Mammary epithelial cell (primary cell): ENCODE data around the gene LRP1.

Experiments used
- EZH2 ChIP-seq: IDR thresholded peaks from 2 replicates; pipeline ENCODE4 v1.6.1; 2012; ENCODE audit warnings: low read length, inconsistent platforms, borderline replicate concordance
- TF ChIP-seq, protein P1 (sequence below), 2 donors: IDR thresholded peaks in 1 of 2; conservative IDR thresholded peaks in 1 of 2; 2 replicates each; pipeline ENCODE4 v1.5.1; 2011 to 2012; ENCODE audit warnings: inconsistent platforms in 2 of 2, low read length in 2 of 2, mild to moderate bottlenecking in 2 of 2, control low read depth in 1 of 2, low read depth in 1 of 2; ENCODE audit not compliant: insufficient read depth in 1 of 2; ENCODE audit errors: extremely low read depth in 1 of 2

DNA sequence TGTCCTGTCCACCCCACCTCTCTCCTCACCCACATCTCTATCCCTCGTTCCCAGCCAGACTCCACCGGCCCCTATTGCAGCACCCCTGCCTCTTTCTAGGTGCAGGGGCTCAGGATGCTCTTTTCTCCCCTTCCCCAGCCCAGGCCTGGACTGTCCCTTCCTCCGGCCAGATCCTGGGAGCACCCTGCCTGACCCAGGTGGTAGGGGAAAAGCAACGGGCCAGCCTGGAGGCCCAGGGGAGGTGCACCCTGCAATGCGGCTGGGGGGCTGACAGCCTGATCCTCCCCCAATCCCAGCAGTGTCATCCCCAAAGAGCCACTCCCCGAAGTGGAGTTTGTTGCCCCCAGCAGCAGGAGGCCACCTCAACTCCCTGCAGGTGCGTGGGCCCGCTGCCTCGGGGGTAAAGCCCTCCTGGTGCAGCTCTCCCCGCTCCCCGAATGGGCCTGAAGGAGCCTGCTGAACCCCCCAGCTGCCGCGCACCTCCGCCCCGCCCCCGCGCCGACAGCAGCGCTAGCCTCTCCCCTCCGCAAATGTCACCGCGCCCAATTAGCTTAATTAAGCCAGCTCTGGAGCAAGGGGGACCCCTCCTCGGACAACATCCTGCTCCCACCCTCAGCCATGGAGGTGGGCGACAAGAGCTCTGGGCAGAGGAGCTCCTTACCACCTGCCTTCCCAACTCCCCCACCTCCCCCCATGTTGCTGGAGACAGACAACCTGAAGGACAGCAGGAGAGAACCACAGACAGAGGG is 93.1 kb downstream of the LRP1 start:
- TF ChIP-seq, protein P1, sequence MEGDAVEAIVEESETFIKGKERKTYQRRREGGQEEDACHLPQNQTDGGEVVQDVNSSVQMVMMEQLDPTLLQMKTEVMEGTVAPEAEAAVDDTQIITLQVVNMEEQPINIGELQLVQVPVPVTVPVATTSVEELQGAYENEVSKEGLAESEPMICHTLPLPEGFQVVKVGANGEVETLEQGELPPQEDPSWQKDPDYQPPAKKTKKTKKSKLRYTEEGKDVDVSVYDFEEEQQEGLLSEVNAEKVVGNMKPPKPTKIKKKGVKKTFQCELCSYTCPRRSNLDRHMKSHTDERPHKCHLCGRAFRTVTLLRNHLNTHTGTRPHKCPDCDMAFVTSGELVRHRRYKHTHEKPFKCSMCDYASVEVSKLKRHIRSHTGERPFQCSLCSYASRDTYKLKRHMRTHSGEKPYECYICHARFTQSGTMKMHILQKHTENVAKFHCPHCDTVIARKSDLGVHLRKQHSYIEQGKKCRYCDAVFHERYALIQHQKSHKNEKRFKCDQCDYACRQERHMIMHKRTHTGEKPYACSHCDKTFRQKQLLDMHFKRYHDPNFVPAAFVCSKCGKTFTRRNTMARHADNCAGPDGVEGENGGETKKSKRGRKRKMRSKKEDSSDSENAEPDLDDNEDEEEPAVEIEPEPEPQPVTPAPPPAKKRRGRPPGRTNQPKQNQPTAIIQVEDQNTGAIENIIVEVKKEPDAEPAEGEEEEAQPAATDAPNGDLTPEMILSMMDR (conservative IDR thresholded peaks at IDR 0.05 in 1 of 2, IDR thresholded peaks at IDR 0.05 in 1 of 2; ENCODE audit: extremely low read depth in 1 of 2, insufficient read depth in 1 of 2, low read depth in 1 of 2, low read length in 2 of 2) = no peak
- TF ChIP-seq EZH2 = no peak
